ENCODE results near the gene TFAP2C.

- TF ChIP-seq YY1 (IDR thresholded peaks at IDR 0.05; ENCODE audit: insufficient read depth, insufficient read length) = no peak
- no peak for TF ChIP-seq SUZ12 (IDR thresholded peaks at IDR 0.05; ENCODE audit: extremely low read depth, insufficient read depth, insufficient read length)
Measured at GRCh38 chr20:56687061-56687460, 58.0 kb downstream of the TFAP2C start.
